Vagina (tissue), 2 donors: ENCODE data around the gene HOXA5. TPM values are rescaled to one million over a fixed set of nuclear protein-coding genes. Genes with fewer than 3 reads are reported as not detected.

Experiments used
- DNase-seq, 2 donors: peaks; one replicate each; pipeline ENCODE4 v3.0.0-alpha.2; 2017; ENCODE audit errors: extremely low spot score in 2 of 2
- H3K27ac ChIP-seq: fragments of 200-600 bp; sonication (generic); one replicate; pipeline ENCODE4 v1.5.1; 2019
- H3K27me3 ChIP-seq: fragments of 200-600 bp; sonication (generic); one replicate; pipeline ENCODE4 v1.5.1; 2019
- H3K36me3 ChIP-seq, 2 donors: fragments of 200-600 bp; sonication (generic); one replicate each; pipeline ENCODE4 v1.5.1; 2017 to 2019
- H3K4me1 ChIP-seq: fragments of 200-600 bp; sonication (generic); one replicate; pipeline ENCODE4 v1.5.1; 2019
- H3K4me3 ChIP-seq, 2 donors: fragments of 200-600 bp; sonication (generic); 1 replicate in 1 of 2; 2 replicates in 1 of 2; pipeline ENCODE4 v1.5.1; 2016 to 2019
- H3K9me3 ChIP-seq: fragments of 200-600 bp; sonication (generic); one replicate; pipeline ENCODE4 v1.5.1; 2019
- POLR2A ChIP-seq, 2 donors: fragments of 450-650 bp; IDR thresholded peaks; one replicate each; pipeline ENCODE4 v1.6.1; 2017; ENCODE audit warnings: antibody characterized with exemption in 2 of 2, mild to moderate bottlenecking in 2 of 2, moderate library complexity in 2 of 2
- POLR2AphosphoS5 ChIP-seq, 2 donors: sonication (generic); formaldehyde crosslinking; IDR thresholded peaks; one replicate each; pipeline ENCODE4 v1.9.0; 2017; ENCODE audit warnings: antibody characterized with exemption in 2 of 2, mild to moderate bottlenecking in 2 of 2, low read depth in 1 of 2; ENCODE audit not compliant: insufficient read depth in 1 of 2
- intact Hi-C: fragments of 100-400 bp; cut with DNase I; formaldehyde crosslinking; loops from one replicate; pipeline ENCODE4 v1.15.1; 2023
- total RNA-seq: library from RNA; depleted of rRNA; stranded (reverse); fragments of >200 nt; gene quantifications from one replicate; pipeline ENCODE4 v1.2.3, GENCODE V29; 2016
- TF ChIP-seq, protein P1 (sequence below), 3 experiments: fragments of 450-650 bp in 2 of 3; fragments of 200-600 bp in 1 of 3; sonication (generic) in 1 of 3; IDR thresholded peaks; one replicate each; pipeline ENCODE4 v1.5.1; 2017 to 2019; ENCODE audit warnings: antibody characterized with exemption in 3 of 3, mild to moderate bottlenecking in 2 of 3, moderate library complexity in 2 of 3

HOXA5 gene
- 6.1 TPM for total RNA-seq

- H3K4me1 ChIP-seq = peaks cover 20% of the 10 kb centered on the region
- H3K36me3 ChIP-seq = peaks cover 0 to 11% of the 10 kb centered on the region in 2 donors
- H3K4me3 ChIP-seq = peak within 1 kb of the TSS; percentile 7 to 41
- DNase-seq = peak in 1 of 2 donors; percentile 88
- intact Hi-C loops = no loop called here
- TF ChIP-seq POLR2A (IDR thresholded peaks at IDR 0.05) (no peak), POLR2AphosphoS5 (IDR thresholded peaks at IDR 0.05; ENCODE audit: insufficient read depth in 1 of 2, low read depth in 1 of 2) (peak; percentile 14 to 55)
- TF ChIP-seq, protein P1, sequence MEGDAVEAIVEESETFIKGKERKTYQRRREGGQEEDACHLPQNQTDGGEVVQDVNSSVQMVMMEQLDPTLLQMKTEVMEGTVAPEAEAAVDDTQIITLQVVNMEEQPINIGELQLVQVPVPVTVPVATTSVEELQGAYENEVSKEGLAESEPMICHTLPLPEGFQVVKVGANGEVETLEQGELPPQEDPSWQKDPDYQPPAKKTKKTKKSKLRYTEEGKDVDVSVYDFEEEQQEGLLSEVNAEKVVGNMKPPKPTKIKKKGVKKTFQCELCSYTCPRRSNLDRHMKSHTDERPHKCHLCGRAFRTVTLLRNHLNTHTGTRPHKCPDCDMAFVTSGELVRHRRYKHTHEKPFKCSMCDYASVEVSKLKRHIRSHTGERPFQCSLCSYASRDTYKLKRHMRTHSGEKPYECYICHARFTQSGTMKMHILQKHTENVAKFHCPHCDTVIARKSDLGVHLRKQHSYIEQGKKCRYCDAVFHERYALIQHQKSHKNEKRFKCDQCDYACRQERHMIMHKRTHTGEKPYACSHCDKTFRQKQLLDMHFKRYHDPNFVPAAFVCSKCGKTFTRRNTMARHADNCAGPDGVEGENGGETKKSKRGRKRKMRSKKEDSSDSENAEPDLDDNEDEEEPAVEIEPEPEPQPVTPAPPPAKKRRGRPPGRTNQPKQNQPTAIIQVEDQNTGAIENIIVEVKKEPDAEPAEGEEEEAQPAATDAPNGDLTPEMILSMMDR (IDR thresholded peaks at IDR 0.05) = peak in 2 of 3 experiments; percentile 26 to 37
- H3K27me3 ChIP-seq = no peaks in the 10 kb centered on the region
- no peaks in the 10 kb centered on the region for H3K9me3 ChIP-seq
- H3K27ac ChIP-seq = peak within 1 kb of the TSS; percentile 34
Measured at GRCh38 chr7:27143023-27143949, at the start of gene HOXA5. HOXA5 (minus strand) TSS chr7:27143681; CDS start chr7:27143607, 74 bp downstream.

GRCh38 chr7:27192546-27193334 is 49.3 kb upstream of the HOXA5 start:
- peaks cover 49% of the 10 kb centered on the region for H3K4me1 ChIP-seq
- DNase-seq = no peak
- no peak for TF ChIP-seq POLR2A (IDR thresholded peaks at IDR 0.05)
- TF ChIP-seq, protein P1 (IDR thresholded peaks at IDR 0.05) = no peak
- peak in 1 of 2 donors; percentile 74 for TF ChIP-seq POLR2AphosphoS5 (IDR thresholded peaks at IDR 0.05; ENCODE audit: insufficient read depth in 1 of 2, low read depth in 1 of 2)
- no peaks in the 10 kb centered on the region for H3K9me3 ChIP-seq
- no peaks in the 10 kb centered on the region for H3K27me3 ChIP-seq
- intact Hi-C loops = loop anchor here (10.0 kb wide), 1 partner anchor 582 kb away; no protein-coding TSS in a partner anchor
- peak overlapping the region; percentile 88 to 91 for H3K4me3 ChIP-seq
- peak overlapping the region; percentile 99 for H3K27ac ChIP-seq
- H3K36me3 ChIP-seq = no peaks in the 10 kb centered on the region

DNA sequence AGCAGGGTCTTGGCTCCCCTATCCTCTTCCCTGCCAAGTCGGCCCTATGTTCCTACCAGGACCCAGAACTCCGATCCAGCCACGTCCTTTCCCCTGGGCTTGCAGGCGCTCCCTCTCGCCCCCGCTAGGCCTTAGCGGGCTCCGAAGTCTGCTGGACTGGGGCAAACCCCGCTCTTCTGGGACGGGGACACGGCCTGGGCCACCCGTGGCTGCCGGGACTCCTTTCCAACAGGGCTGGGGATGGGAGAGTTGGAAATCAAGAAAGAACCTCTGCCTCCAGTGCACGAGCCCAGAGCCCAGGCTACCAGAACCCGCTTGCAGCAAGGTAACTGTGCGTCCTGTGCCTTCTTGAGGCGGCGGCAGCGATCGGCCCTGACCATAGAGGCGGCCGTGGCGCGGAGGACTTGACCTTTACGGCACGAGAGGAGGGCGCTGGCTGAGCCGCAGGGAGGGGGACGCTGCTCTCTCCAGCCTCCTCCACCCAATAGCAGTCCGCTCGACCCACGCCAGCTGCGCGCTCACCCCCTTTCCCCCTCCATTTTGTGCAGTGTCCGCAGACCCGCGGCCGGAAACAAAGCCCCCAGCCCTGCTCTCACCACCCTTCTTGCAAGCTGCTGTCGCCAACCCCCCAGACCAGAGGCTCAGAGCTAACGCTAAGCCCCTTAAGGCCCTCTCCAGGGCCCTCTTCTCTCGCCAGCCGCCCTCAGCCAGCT is 48.5 kb upstream of the HOXA5 start:
- TF ChIP-seq, protein P1 (IDR thresholded peaks at IDR 0.05) = no peak
- peak in 1 of 2 donors; percentile 17 for TF ChIP-seq POLR2A (IDR thresholded peaks at IDR 0.05)
- peak in 1 of 2 donors; percentile 76 for TF ChIP-seq POLR2AphosphoS5 (IDR thresholded peaks at IDR 0.05; ENCODE audit: insufficient read depth in 1 of 2, low read depth in 1 of 2)
- peak overlapping the region; percentile 99 for H3K27ac ChIP-seq
- peaks cover 55% of the 10 kb centered on the region for H3K4me1 ChIP-seq
- no peaks in the 10 kb centered on the region for H3K9me3 ChIP-seq
- H3K27me3 ChIP-seq = no peaks in the 10 kb centered on the region
- DNase-seq = no peak
- no peaks in the 10 kb centered on the region for H3K36me3 ChIP-seq
- intact Hi-C loops = loop anchor here (10.0 kb wide), 1 partner anchor 583 kb away; no protein-coding TSS in a partner anchor
- H3K4me3 ChIP-seq = peak overlapping the region; percentile 88 to 91

DNA sequence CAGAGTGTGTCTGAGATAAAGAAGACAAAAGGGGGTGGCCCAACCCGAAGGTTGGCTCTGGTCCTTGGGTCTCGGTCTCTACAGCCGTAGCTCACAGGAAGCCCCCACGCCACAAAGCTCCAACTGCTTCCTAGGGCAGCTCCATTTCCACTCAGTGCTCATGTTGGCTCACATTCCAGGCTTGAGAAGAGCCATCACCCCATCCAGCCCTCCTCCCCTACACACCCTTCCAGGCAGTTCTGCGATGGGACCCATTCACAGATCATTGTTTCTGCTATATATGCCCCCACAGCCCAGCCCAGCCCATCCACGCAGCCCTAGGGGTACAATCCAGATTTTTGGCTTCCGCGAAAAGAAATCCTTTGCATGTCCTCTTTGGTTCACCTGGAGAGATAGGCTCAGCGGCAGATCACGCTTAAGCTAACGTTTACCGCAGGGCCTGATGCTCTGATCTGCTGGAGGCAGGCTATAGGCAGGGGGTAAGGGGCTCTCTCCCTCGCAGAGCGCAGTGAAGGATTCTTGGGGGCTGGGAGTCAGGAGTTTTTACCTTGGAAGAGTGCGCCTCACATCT is 47.8 kb upstream of the HOXA5 start:
- Histone ChIP-seq H3K9me3 (no peaks in the 10 kb centered on the region), H3K4me3 (peak overlapping the region; percentile 88 to 91), H3K27me3 (no peaks in the 10 kb centered on the region), H3K27ac (peak overlapping the region; percentile 99), H3K4me1 (peaks cover 55% of the 10 kb centered on the region), H3K36me3 (no peaks in the 10 kb centered on the region)
- no peak for DNase-seq
- TF ChIP-seq POLR2A (IDR thresholded peaks at IDR 0.05) (no peak), POLR2AphosphoS5 (IDR thresholded peaks at IDR 0.05; ENCODE audit: insufficient read depth in 1 of 2, low read depth in 1 of 2) (no peak)
- TF ChIP-seq, protein P1 (IDR thresholded peaks at IDR 0.05) = no peak
- intact Hi-C loops = loop anchor here (10.0 kb wide), 1 partner anchor 584 kb away; no protein-coding TSS in a partner anchor
